ENCODE results near the gene KDM2B.

The KDM2B gene

GRCh38 chr12:121456551-121456950 is 124.3 kb downstream of the KDM2B start:
- Histone ChIP-seq H3K4me3 (no peak overlapping the region), H3K27ac (no peak overlapping the region)
- no peak for DNase-seq (ENCODE audit: low spot score)
- TF ChIP-seq, protein P1, sequence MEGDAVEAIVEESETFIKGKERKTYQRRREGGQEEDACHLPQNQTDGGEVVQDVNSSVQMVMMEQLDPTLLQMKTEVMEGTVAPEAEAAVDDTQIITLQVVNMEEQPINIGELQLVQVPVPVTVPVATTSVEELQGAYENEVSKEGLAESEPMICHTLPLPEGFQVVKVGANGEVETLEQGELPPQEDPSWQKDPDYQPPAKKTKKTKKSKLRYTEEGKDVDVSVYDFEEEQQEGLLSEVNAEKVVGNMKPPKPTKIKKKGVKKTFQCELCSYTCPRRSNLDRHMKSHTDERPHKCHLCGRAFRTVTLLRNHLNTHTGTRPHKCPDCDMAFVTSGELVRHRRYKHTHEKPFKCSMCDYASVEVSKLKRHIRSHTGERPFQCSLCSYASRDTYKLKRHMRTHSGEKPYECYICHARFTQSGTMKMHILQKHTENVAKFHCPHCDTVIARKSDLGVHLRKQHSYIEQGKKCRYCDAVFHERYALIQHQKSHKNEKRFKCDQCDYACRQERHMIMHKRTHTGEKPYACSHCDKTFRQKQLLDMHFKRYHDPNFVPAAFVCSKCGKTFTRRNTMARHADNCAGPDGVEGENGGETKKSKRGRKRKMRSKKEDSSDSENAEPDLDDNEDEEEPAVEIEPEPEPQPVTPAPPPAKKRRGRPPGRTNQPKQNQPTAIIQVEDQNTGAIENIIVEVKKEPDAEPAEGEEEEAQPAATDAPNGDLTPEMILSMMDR (IDR thresholded peaks at IDR 0.05) = no peak

- DNase-seq (ENCODE audit: low spot score) = no peak
- TF ChIP-seq, protein P1 (IDR thresholded peaks at IDR 0.05) = no peak
- Histone ChIP-seq H3K27ac (no peak overlapping the region), H3K4me3 (no peak overlapping the region)
These were observed 124.9 kb downstream of the KDM2B start for GRCh38 chr12:121455766-121456420.

GRCh38 chr12:121454921-121455320 is 125.9 kb downstream of the KDM2B start:
- H3K27ac ChIP-seq = no peak overlapping the region
- TF ChIP-seq, protein P1 (IDR thresholded peaks at IDR 0.05) = no peak
- DNase-seq (ENCODE audit: low spot score) = no peak
- H3K4me3 ChIP-seq = no peak overlapping the region

DNA sequence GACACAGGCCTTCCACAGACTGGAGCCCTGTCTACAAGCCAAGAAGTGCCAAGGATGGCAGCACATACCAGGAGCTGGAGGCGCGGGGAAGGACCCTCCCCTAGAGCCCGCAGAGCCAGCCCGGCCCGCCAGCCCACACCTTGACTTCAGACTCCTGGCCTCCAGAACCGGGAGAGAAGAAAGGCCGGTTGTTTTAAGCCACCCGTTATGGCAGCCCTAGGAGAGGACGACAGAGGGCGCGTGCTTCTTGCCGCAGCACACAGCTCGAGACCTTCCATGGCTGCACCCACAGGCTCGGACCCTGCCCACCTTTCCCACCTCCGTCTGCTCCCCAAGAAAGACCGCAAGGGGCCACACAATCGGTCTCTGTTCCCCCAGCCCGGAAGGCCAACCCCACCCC is 127.2 kb downstream of the KDM2B start:
- DNase-seq (ENCODE audit: low spot score) = no peak
- no peak overlapping the region for H3K27ac ChIP-seq
- TF ChIP-seq, protein P1 (IDR thresholded peaks at IDR 0.05) = no peak

GRCh38 chr12:121452985-121453360 is 127.8 kb downstream of the KDM2B start:
- no peak for DNase-seq (ENCODE audit: low spot score)
- Histone ChIP-seq H3K4me3 (no peak overlapping the region), H3K27ac (no peak overlapping the region)
- TF ChIP-seq, protein P1 (IDR thresholded peaks at IDR 0.05) = no peak

More for the DNA sequence above, 127.2 kb downstream of the KDM2B start:
- H3K4me3 ChIP-seq = no peak overlapping the region

- TF ChIP-seq, protein P1 (IDR thresholded peaks at IDR 0.05) = no peak
These were observed 128.4 kb downstream of the KDM2B start for GRCh38 chr12:121452340-121452984.

DNA sequence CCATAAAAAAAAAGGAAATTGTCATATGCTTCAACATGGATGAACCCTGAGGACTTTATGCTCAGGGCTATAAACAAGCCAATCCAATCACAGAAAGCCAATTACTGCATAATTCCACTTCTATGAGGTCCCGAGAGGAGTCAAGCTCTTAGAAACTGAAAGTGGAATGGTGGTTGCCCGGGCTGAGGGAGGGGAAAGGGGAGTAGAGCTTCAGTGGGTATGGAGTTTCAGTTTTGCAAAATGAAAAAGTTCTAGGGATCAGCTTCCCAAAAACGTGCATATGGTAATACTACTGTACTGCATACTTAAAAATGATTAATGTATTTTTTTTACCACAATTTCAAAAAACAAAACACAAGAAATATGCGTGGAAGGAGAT is 128.9 kb downstream of the KDM2B start:
- H3K4me3 ChIP-seq = no peak overlapping the region
- DNase-seq (ENCODE audit: low spot score) = no peak
- H3K27ac ChIP-seq = peak overlapping the region in 1 of 2 donors; percentile 55
- TF ChIP-seq, protein P1 (IDR thresholded peaks at IDR 0.05) = no peak

More at GRCh38 chr12:121452340-121452984, 128.4 kb downstream of the KDM2B start:
- Histone ChIP-seq H3K4me3 (no peak overlapping the region), H3K27ac (peak overlapping the region in 1 of 2 donors; percentile 55)
- DNase-seq (ENCODE audit: low spot score) = no peak
